Measurements from ENCODE around the gene ZNF682.
"Not testable (repeated sequence)": the region's sequence is repeated elsewhere in the genome, so short reads cannot be mapped to it uniquely, and the experiment has no call there.

The ZNF682 gene

DNA sequence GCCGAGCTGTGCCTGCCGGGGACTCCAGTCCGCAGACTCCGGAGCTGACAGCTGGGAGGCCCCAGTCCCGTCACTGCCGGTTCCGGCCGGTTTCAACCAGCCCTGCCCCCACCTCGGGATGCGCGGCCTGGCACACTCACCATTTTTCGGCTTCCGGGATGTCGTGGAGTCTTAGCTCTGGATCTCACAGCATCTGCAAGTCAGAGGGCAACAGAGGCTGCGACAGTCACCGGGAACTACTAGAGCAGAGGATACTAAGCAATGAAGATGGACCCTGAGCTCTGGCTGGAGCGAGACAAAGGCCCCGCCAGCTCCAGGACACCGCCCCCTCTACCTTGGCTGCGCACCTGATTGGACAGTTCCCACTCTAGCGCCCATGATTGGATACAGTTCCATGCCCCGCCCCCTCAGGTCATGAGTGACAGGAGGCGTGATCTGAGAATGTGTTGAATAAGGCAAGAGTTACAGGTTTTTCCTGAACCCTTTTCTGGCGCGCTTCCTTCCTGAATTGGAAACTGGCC is at the start of gene ZNF682:
Gene ZNF682, minus strand, starts transcription at position 303 of the 521 bp plus-strand sequence. Its CDS starts 160 bp downstream, at position 143.
- Histone ChIP-seq H3K4me3 (ENCODE audit: low read length) (no peak within 1 kb of the TSS), H3K9me3 (replicated peaks; ENCODE audit: insufficient read depth, low read length) (no peaks in the 10 kb centered on the region), H4K20me1 (ENCODE audit: insufficient read depth, low read length) (no peaks in the 10 kb centered on the region), H3K27ac (ENCODE audit: low read length) (no peak within 1 kb of the TSS), H2AFZ (ENCODE audit: low read length) (no peak within 1 kb of the TSS), H3K79me2 (ENCODE audit: low read length) (no peaks in the 10 kb centered on the region), H3K9ac (ENCODE audit: low read length) (no peak within 1 kb of the TSS), H3K4me1 (ENCODE audit: low read length) (no peaks in the 10 kb centered on the region), H3F3A (ENCODE audit: insufficient read depth, low read length) (no peaks in the 10 kb centered on the region), H3K27me3 (replicated peaks; ENCODE audit: insufficient read depth, low read length) (no peaks in the 10 kb centered on the region), H3K9me2 (replicated peaks; ENCODE audit: insufficient read depth, low read length) (no peaks in the 10 kb centered on the region), H3K4me2 (ENCODE audit: low read depth, low read length) (no peak within 1 kb of the TSS), H3K36me3 (replicated peaks; ENCODE audit: insufficient read depth, low read length) (no peaks in the 10 kb centered on the region)
- TF ChIP-seq CTCF (IDR thresholded peaks at IDR 0.05; ENCODE audit: low read length) (no peak), EZH2 (optimal IDR thresholded peaks at IDR 0.05; ENCODE audit: low read depth, low read length) (no peak), EZH2phosphoT487 (IDR thresholded peaks at IDR 0.05; ENCODE audit: low read length) (no peak)
- DNase-seq: peak; percentile 21

DNA sequence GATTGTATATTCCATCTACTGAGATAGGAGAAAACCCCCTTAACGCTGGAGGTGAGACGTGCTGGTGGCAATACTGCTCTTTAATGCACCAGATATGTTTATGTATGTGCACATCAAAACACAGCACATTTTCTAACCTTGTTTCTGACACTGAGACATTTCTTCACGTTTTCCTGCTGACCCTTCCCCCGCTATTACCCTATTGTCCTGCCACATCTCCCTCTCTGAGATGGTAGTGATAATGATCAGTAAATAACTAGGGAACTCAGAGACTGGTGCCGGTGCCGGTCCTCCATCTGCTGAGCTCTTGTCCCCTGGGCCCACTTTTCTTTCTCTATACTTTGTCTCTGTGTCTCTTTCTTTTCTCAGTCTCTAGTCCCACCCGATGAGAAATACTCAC is 43.6 kb upstream of the ZNF682 start:
- DNase-seq; H3F3A ChIP-seq (ENCODE audit: insufficient read depth, low read length); H3K4me2 ChIP-seq (ENCODE audit: low read depth, low read length); H3K4me1 ChIP-seq (ENCODE audit: low read length); H2AFZ ChIP-seq (ENCODE audit: low read length); H3K9me3 ChIP-seq (replicated peaks; ENCODE audit: insufficient read depth, low read length); H3K9ac ChIP-seq (ENCODE audit: low read length); H3K4me3 ChIP-seq (ENCODE audit: low read length); H3K79me2 ChIP-seq (ENCODE audit: low read length); H3K27ac ChIP-seq (ENCODE audit: low read length); H3K9me2 ChIP-seq (replicated peaks; ENCODE audit: insufficient read depth, low read length); H3K27me3 ChIP-seq (replicated peaks; ENCODE audit: insufficient read depth, low read length); H4K20me1 ChIP-seq (ENCODE audit: insufficient read depth, low read length); H3K36me3 ChIP-seq (replicated peaks; ENCODE audit: insufficient read depth, low read length): not testable (repeated sequence)

GRCh38 chr19:20082232-20082833 is 43.0 kb upstream of the ZNF682 start:
- H3K4me2 ChIP-seq (ENCODE audit: low read depth, low read length); H3K9ac ChIP-seq (ENCODE audit: low read length); H3K27ac ChIP-seq (ENCODE audit: low read length): not testable (repeated sequence)

DNA sequence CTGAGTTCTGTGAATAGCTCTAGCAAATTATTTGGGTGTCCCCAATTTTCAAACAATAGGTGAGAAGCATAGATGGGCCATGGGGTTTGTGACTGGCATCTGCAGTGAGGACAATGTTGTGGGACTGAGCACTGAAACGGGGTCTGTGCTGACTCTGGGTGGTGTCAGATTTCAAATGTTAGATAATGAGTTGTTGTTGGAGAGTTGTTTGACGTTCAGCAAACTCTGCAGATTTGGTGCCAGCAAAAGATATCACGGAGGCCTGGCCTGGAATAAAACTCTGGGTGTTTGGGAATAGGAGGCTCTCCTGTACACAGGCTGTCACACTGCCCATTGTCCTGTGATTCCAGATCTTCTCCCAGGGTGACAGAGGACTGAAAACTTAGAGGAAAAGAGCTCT is 41.4 kb upstream of the ZNF682 start:
- Histone ChIP-seq H3K79me2 (ENCODE audit: low read length) (no peaks in the 10 kb centered on the region), H3K27me3 (replicated peaks; ENCODE audit: insufficient read depth, low read length) (no peaks in the 10 kb centered on the region), H3K9me3 (replicated peaks; ENCODE audit: insufficient read depth, low read length) (no peaks in the 10 kb centered on the region), H3K9me2 (replicated peaks; ENCODE audit: insufficient read depth, low read length) (no peaks in the 10 kb centered on the region), H3K4me1 (ENCODE audit: low read length) (no peaks in the 10 kb centered on the region), H3F3A (ENCODE audit: insufficient read depth, low read length) (no peaks in the 10 kb centered on the region), H3K27ac (ENCODE audit: low read length) (no peak overlapping the region), H3K4me3 (ENCODE audit: low read length) (no peak overlapping the region), H3K4me2 (ENCODE audit: low read depth, low read length) (no peak overlapping the region), H2AFZ (ENCODE audit: low read length) (no peak overlapping the region), H3K36me3 (replicated peaks; ENCODE audit: insufficient read depth, low read length) (no peaks in the 10 kb centered on the region), H3K9ac (ENCODE audit: low read length) (no peak overlapping the region), H4K20me1 (ENCODE audit: insufficient read depth, low read length) (no peaks in the 10 kb centered on the region)
- TF ChIP-seq EZH2 (optimal IDR thresholded peaks at IDR 0.05; ENCODE audit: low read depth, low read length) (no peak), CTCF (IDR thresholded peaks at IDR 0.05; ENCODE audit: low read length) (no peak), EZH2phosphoT487 (IDR thresholded peaks at IDR 0.05; ENCODE audit: low read length) (no peak)
- no peak for DNase-seq

More at GRCh38 chr19:20082232-20082833, 43.0 kb upstream of the ZNF682 start:
- H2AFZ ChIP-seq (ENCODE audit: low read length); H3K36me3 ChIP-seq (replicated peaks; ENCODE audit: insufficient read depth, low read length); H3F3A ChIP-seq (ENCODE audit: insufficient read depth, low read length); H3K9me2 ChIP-seq (replicated peaks; ENCODE audit: insufficient read depth, low read length); H3K4me3 ChIP-seq (ENCODE audit: low read length); H3K9me3 ChIP-seq (replicated peaks; ENCODE audit: insufficient read depth, low read length); H4K20me1 ChIP-seq (ENCODE audit: insufficient read depth, low read length); H3K4me1 ChIP-seq (ENCODE audit: low read length); H3K27me3 ChIP-seq (replicated peaks; ENCODE audit: insufficient read depth, low read length); DNase-seq; H3K79me2 ChIP-seq (ENCODE audit: low read length): not testable (repeated sequence)

Measured in MM.1S (cell line).